Stimulated activated CD8-positive, alpha-beta memory T cell treated with anti-CD3 and anti-CD28 coated beads, Interleukin-2, amount 100 ng/mL, for 1 hour (primary cell): ENCODE data around the gene TVP23C.

Source experiments
- DNase-seq, 2 donors: peaks; one replicate each; pipeline ENCODE4 v3.0.0-alpha.2; 2020; ENCODE audit warnings: low read depth in 2 of 2

Gene TVP23C

DNA sequence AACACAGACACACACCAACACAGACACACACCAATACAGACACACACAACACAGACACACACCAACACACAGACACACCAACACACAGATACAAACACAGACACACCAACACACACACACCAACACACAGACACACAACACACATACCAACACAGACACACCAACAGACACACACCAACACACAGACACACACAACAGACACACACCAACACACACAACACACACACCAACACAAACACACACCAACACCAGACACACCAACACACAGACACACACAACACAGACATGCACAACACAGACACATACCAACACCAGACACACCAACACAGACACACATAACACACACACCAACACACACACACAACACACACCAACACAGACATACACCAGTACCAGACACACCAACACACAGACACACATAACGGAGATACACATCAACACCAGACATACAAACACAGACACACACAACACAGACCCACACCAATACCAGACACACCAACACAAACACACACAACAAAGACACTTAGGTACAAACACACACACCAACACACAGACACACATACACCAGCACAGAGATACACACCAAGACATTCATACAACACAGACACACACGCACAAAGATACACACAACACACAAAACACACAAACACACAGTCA, 98.1 kb downstream of the TVP23C start:
- no peak for DNase-seq

DNA sequence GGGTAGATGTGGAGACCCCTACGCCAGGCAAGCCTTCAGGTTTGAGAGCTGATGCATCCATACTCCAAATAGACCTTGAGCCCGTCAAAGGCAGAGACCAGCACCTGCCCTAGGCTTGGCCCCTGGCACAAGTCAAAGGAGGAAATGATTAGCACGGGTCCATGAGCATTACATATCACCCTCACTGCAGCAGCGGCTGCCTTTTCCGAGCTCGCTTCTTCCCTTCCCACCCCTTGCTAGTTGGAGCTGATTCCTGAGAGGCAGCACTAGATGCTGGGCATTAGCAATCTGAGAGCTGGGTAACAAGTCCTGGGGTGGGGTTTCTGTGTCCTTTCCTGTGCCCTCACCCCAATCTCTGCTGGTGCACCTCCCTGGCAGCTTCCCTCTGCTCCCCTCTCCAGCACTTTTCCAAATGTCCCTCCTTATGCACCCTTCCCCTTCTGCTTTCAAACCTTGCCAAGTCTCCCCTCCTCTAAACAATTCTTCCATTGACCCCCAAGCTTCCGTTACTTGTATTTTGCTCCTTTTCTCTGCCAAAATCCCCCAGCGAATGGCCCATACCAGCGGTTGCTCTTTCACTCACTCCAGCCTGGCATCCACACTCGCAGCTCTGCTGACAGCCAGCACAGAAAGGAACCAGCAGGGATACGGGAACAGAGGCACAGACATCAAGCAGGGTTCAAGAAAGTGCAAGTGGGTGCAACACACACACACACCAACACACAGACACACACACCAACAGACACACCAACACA, 98.9 kb downstream of the TVP23C start:
- DNase-seq, result no peak

DNA sequence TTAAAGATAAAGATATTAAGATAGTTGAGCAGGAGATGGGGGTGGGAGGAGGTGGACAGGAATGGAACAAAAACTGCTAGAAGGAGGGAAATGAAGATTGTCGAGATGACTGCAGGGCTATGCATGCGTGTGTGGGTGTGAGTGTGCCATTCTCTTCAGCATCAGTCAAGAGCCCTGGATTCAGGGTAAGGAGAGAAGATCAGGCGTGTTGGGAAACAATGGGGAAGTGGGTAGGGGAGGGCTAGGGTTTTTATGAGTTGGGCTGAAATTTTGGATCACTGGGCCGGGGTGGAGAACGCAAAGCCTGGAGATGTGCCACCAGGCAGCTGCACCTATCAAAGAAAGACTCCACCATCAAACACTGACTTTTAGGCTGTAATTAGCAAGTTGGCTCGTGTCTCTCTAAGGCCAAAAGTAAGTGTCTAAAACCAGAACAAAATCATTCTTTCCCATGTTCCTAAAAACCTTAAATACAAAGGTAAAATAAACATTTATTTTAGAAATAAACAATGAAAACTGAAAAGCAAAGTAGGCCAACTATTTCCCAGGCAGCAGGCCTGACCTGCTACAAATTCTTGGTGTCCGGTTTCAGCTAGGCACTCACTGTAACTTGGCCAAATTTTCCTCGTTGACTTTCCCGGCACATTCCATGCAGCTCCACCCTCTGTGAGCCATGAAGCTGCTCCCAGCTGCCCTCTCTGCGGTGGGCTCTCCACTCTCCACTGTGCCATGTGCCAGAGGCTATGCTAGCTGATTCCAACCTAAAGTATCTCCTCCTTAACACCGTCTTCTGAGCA, 100.1 kb downstream of the TVP23C start:
- no peak for DNase-seq

DNA sequence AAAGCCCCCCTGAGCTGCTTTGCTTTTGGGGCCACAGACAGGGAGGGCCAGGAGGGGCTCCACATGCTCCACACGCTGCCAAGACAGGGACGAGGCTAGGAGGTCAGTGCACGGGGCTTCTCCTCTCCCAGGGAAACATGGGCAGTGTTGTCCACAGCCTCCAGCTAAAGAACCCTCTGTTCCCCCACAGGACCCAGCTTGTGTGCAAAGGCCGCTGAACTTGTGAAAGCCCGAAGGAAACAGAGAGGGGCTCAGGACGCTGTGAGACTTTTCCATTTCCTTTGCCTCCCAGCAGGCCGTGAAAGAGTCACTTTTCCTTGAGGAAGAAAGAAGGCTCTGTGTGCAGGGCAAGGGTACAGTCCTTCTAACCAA, 105.6 kb downstream of the TVP23C start:
- no peak for DNase-seq

DNA sequence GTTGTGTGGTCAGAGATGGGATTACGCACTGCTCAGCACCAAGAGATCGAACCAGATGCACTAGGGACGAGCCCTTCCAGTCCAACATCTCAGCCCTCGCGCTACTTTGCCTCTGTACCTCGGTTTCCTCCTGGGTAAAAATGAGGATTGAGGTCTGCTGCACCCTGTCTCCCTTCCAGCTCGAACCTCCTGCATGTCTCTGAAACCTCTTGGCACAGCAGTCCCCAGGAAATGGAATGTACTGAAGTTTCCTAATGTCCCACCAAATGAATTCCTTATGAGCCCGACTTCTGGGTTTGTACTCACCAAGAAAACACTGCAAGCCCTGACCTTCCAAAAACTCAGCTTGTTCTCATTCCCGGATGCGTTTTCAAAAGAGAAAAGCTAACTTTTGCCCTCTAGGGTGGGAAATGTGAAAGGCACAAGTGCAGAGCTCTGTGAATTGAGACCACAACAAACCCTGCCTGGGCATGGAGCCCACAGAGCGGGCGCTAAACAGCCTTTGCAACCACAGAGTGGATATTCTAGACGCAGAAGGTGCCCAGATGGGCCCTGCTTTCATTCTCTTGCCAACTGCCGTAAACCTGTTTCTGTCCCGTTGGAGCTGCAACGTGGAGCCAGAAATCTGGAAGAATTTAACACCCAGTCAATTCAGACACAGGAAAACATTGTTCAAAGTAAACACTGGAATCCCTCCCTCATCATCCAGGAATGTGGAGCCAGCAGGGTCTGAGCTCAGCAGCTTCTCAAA, 106.1 kb downstream of the TVP23C start:
- no peak for DNase-seq

DNA sequence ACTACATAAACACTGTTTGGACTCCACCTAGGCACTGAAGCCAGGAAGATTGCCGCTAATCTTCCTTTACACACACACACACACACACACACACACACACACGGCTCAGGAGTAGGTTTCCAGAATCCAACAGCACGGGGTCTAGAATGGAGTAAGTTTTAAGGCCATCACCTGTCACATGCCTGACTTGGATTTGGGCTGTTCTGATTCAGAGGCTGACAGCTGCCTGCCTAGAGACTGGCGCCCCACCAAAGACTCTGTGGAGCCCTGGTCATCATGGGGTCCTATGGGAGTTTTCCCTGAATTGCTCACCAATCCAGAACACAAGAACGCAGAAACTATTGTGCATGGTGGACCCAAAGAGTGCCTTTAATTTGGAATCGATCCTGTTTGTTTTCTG, 106.8 kb downstream of the TVP23C start:
- DNase-seq, result no peak

DNA sequence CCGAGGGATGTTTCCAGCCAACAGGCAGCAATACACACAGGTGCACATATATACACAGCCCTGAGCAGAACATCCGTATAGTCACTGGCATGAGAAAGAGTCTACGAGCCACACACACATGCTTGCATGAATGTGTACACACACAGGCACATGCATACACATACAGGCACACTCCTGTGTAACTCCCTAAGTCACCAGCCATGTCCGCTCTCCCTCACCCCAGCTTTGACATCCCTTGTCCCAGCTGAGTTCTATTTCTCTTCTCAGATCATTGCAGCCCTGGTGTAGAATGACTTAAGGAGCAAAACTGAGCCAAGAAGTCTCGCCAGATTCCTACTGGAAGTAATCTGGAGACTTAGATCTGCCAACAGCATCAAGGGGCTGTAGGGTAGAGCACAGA, 108.9 kb downstream of the TVP23C start:
- no peak for DNase-seq

DNA sequence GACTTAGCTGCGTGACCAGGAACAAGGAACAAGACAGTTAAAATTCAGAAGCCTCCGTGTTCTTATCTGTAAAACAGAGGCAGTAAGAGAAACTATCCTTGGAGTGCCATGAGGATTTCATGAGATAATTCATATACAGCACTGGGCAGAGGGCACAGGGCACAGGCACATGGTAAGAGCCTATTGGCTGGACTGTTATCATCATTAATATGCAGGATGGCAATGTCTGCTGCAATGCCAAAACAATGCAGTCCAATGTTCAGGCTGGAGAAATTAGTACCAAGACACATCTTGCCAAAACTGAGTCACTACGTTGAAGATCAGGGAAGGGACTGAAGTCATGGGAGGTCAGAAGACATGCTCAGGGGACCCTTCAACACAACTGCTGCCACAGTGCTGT, 109.5 kb downstream of the TVP23C start:
- DNase-seq, result no peak

DNA sequence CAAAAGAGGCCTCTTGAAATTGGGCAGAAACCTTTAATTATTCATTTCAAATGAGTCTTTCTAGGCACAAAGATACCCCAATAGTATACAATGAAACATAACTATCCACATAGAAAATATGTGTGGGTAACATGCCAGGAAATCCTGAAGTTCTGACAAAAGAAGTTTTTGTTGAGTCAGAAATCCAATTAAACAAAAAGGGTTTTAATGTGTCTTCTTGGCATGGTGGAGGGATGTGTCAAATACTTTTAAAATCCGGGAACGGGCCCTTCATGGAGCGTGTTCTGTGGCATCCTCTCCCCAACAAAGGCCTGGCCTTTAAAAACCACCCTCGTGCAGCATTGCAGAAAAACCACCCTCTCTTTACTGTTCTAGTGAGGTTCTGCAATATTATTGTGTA, 110.0 kb downstream of the TVP23C start:
- DNase-seq, result no peak

DNA sequence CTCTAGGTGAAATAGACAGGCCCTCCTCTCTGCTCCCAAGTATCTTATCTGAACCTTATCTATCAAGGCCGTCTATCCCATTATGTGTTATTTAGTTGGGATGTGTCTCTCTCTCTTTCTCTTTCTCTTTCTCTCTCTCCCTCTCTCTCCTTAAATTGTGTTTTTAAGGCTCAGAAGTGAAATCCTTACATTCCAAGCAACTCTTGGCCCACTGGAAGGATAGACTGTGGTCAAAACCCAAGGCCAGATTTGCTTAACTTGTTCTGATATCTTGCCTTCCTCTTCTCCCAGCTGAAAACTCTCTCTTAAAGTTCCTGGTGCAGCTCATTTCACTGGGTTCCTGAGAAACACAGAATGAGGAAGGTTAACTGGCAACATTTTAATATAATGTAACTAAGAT, 110.5 kb downstream of the TVP23C start:
- DNase-seq, result no peak
